Loucy (cell line): Measurements from ENCODE around the gene SNCG.

Experiments used
- CTCF ChIP-seq: fragments of 200-600 bp; sonication (generic); conservative IDR thresholded peaks from 2 replicates; pipeline ENCODE4 v1.5.1; 2014; ENCODE audit warnings: mild to moderate bottlenecking, antibody characterized with exemption, low read length
- EZH2phosphoT487 ChIP-seq: fragments of 200-600 bp; IDR thresholded peaks from 2 replicates; pipeline ENCODE4 v1.6.1; 2018; ENCODE audit warnings: antibody characterized with exemption, mild to moderate bottlenecking, moderate library complexity, borderline replicate concordance

- no peak for TF ChIP-seq CTCF
- no peak for TF ChIP-seq EZH2phosphoT487
Measured at GRCh38 chr10:86970982-86971231, 12.5 kb downstream of the SNCG start.
